Astrocyte (in vitro differentiated cells and primary cell): Measurements from ENCODE around the gene SYTL3. TPM values are rescaled to one million over a fixed set of nuclear protein-coding genes. Genes with fewer than 3 reads are reported as not detected.

ENCODE experiments used
- DNase-seq: peaks from one replicate; pipeline ENCODE4 v3.0.0-alpha.2; 2010; ENCODE audit warnings: low read depth
- FAIRE-seq: peaks from 2 replicates; lab custom pipeline; 2011; peaks lifted over from hg19 to GRCh38; lab: Jason Lieb, UNC
- H2AFZ ChIP-seq: 2 replicates; pipeline ENCODE4 v1.6.0; 2012; ENCODE audit warnings: low read depth, low read length, inconsistent platforms
- H3K27ac ChIP-seq: 2 replicates; pipeline ENCODE4 v1.5.1; 2011; ENCODE audit warnings: low read depth, low read length, inconsistent platforms
- H3K27me3 ChIP-seq: 2 replicates; pipeline ENCODE4 v1.6.0; 2011; ENCODE audit warnings: low read length, inconsistent platforms; ENCODE audit not compliant: insufficient read depth
- H3K36me3 ChIP-seq: 2 replicates; pipeline ENCODE4 v1.5.1; 2011; ENCODE audit warnings: low read length, inconsistent platforms; ENCODE audit not compliant: insufficient read depth
- H3K4me1 ChIP-seq: 2 replicates; pipeline ENCODE4 v1.5.1; 2011; ENCODE audit warnings: low read length, inconsistent platforms; ENCODE audit not compliant: insufficient read depth
- H3K4me2 ChIP-seq: 2 replicates; pipeline ENCODE4 v1.6.0; 2012; ENCODE audit warnings: low read length, inconsistent platforms
- H3K4me3 ChIP-seq: 2 replicates; pipeline ENCODE4 v1.5.1; 2011; ENCODE audit warnings: low read depth, mild to moderate bottlenecking, low read length, inconsistent platforms; ENCODE audit not compliant: insufficient read depth
- H3K79me2 ChIP-seq: 2 replicates; pipeline ENCODE4 v1.6.0; 2012; ENCODE audit warnings: mild to moderate bottlenecking, low read length, inconsistent platforms; ENCODE audit not compliant: insufficient read depth
- H3K9ac ChIP-seq: 2 replicates; pipeline ENCODE4 v1.6.0; 2012; ENCODE audit warnings: mild to moderate bottlenecking, low read length, inconsistent platforms
- H3K9me3 ChIP-seq: 2 replicates; pipeline ENCODE4 v1.5.1; 2012; ENCODE audit warnings: low read depth, mild to moderate bottlenecking, low read length, inconsistent platforms; ENCODE audit not compliant: insufficient read depth
- H4K20me1 ChIP-seq: 2 replicates; pipeline ENCODE4 v1.6.0; 2012; ENCODE audit warnings: low read length, inconsistent platforms; ENCODE audit not compliant: insufficient read depth
- H3K27ac Mint-ChIP-seq: one replicate; pipeline ENCODE4 v1.8.0; 2021; ENCODE audit warnings: mild to moderate bottlenecking, mixed read lengths; ENCODE audit not compliant: unreplicated experiment
- H3K27me3 Mint-ChIP-seq: one replicate; pipeline ENCODE4 v1.8.0; 2021; ENCODE audit warnings: low read depth, mixed read lengths; ENCODE audit not compliant: unreplicated experiment
- H3K36me3 Mint-ChIP-seq: one replicate; pipeline ENCODE4 v1.8.0; 2021; ENCODE audit warnings: low read depth, mixed read lengths; ENCODE audit not compliant: unreplicated experiment
- H3K4me1 Mint-ChIP-seq: one replicate; pipeline ENCODE4 v1.8.0; 2021; ENCODE audit warnings: low read depth, mixed read lengths; ENCODE audit not compliant: unreplicated experiment
- H3K4me3 Mint-ChIP-seq: one replicate; pipeline ENCODE4 v1.8.0; 2021; ENCODE audit warnings: mild to moderate bottlenecking, moderate library complexity, mixed read lengths; ENCODE audit not compliant: unreplicated experiment
- H3K9me3 Mint-ChIP-seq: one replicate; pipeline ENCODE4 v1.8.0; 2021; ENCODE audit warnings: mild to moderate bottlenecking, mixed read lengths; ENCODE audit not compliant: unreplicated experiment
- CTCF ChIP-seq: IDR thresholded peaks from 2 replicates; pipeline ENCODE4 v1.5.1; 2011; ENCODE audit warnings: low read depth, mild to moderate bottlenecking, inconsistent platforms, low read length, moderate library complexity; ENCODE audit not compliant: insufficient read depth
- EZH2 ChIP-seq: IDR thresholded peaks from 2 replicates; pipeline ENCODE4 v1.6.1; 2012; ENCODE audit warnings: mild to moderate bottlenecking, low read length, inconsistent platforms; ENCODE audit not compliant: insufficient read depth
- total RNA-seq: library from RNA; stranded (reverse); gene quantifications from 2 replicates; pipeline ENCODE4 v1.2.1, GENCODE V29; 2021

The SYTL3 gene
- total RNA-seq, 1 donor from 2014 or later, result 1.2 TPM

DNA sequence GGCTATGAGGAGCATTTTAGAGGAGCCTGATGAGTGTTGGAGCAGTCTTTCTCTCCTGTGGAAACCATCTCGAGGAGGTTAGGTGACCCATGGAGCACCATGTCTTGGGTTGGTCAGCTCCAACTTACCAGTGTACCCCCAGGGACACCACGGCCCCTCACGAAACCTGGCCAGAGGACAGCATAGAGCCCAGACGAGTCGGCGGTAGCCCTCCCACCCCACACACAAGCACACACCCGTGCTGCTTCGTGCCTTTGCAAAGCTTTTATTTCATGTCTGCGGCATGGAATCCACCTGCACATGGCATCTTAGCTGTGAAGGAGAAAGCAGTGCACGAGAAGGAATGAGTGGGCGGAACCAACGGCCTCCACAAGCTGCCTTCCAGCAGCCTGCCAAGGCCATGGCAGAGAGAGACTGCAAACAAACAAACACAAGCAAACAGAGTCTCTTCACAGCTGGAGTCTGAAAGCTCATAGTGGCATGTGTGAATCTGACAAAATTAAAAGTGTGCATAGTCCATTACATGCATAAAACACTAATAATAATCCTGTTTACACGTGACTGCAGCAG is 115.7 kb downstream of the SYTL3 start:
- peaks cover 33% of the 10 kb centered on the region for H3K36me3 Mint-ChIP-seq
- no peak overlapping the region for H3K27ac Mint-ChIP-seq
- Histone ChIP-seq H3K36me3 (peaks cover 49% of the 10 kb centered on the region), H2AFZ (no peak overlapping the region), H3K4me3 (no peak overlapping the region), H3K4me1 (peaks cover under 1% of the 10 kb centered on the region), H3K79me2 (no peaks in the 10 kb centered on the region), H3K9ac (no peak overlapping the region), H3K9me3 (no peaks in the 10 kb centered on the region), H3K27me3 (no peaks in the 10 kb centered on the region), H3K27ac (no peak overlapping the region), H4K20me1 (peaks cover 6% of the 10 kb centered on the region), H3K4me2 (no peak overlapping the region)
- no peak overlapping the region for H3K4me3 Mint-ChIP-seq
- no peaks in the 10 kb centered on the region for H3K27me3 Mint-ChIP-seq
- no peak for FAIRE-seq
- no peaks in the 10 kb centered on the region for H3K9me3 Mint-ChIP-seq
- TF ChIP-seq EZH2, result no peak
- H3K4me1 Mint-ChIP-seq, result peaks cover 2% of the 10 kb centered on the region
- no peak for DNase-seq

DNA sequence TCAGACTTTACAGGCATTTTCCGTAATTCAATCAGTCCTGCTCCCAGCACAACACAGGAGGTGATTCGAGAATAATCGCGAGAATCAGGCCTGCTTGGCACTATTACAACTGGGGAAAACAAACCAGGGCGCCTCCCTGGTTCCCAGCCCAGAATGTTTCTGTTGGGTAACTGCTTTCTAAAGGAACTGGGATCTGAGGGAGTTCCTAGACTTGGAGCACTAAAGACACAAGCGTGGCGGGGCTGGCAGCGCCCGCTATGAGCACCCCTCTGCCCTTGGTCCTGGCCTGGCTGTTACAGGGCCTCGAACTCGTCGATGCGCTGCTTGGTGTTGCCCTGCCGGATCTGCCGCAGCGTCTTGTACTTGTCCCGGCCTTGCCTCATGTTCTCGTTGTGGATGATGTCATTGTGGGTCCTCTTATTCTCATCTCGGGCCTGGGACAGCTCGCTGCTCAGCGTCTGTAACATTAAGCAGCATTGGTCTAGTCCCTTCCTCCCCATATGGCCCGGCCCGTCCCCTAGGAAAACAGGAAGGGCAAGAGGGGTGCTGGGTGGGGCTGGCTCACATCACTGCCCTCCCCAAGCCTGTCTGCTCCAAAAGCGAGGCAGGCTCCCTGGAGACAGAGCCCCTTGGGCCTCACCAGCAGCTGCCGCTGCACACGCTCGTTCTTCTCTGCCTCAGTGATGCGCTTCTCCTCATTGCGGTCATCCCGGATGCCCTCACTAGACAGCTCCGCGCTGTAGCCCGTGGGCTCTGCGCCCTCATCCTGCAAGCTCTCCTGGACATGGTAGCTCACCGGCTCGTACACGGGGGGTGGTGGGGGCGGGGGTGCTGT is 117.0 kb downstream of the SYTL3 start:
- FAIRE-seq (no peak), DNase-seq (no peak)
- no peak for TF ChIP-seq EZH2
- no peak for TF ChIP-seq CTCF
- Histone ChIP-seq H3K4me1 (peaks cover 10% of the 10 kb centered on the region), H3K27ac (no peak overlapping the region), H3K9ac (no peak overlapping the region), H3K36me3 (peaks cover 52% of the 10 kb centered on the region), H4K20me1 (peaks cover 18% of the 10 kb centered on the region), H3K79me2 (no peaks in the 10 kb centered on the region), H3K9me3 (no peaks in the 10 kb centered on the region), H2AFZ (no peak overlapping the region), H3K27me3 (no peaks in the 10 kb centered on the region), H3K4me2 (no peak overlapping the region), H3K4me3 (no peak overlapping the region)
- no peak overlapping the region for H3K27ac Mint-ChIP-seq
- peaks cover 37% of the 10 kb centered on the region for H3K36me3 Mint-ChIP-seq
- no peaks in the 10 kb centered on the region for H3K9me3 Mint-ChIP-seq
- no peaks in the 10 kb centered on the region for H3K27me3 Mint-ChIP-seq
- H3K4me1 Mint-ChIP-seq, result peaks cover 2% of the 10 kb centered on the region
- H3K4me3 Mint-ChIP-seq, result no peak overlapping the region

- Mint-ChIP-seq H3K27me3 (no peaks in the 10 kb centered on the region), H3K27ac (no peak overlapping the region), H3K4me3 (no peak overlapping the region), H3K4me1 (peaks cover 2% of the 10 kb centered on the region), H3K36me3 (peaks cover 42% of the 10 kb centered on the region), H3K9me3 (no peaks in the 10 kb centered on the region)
- no peak overlapping the region for H3K9ac ChIP-seq
- H3K36me3 ChIP-seq, result peaks cover 55% of the 10 kb centered on the region
- no peak overlapping the region for H3K4me3 ChIP-seq
- DNase-seq, result no peak
- no peaks in the 10 kb centered on the region for H3K9me3 ChIP-seq
- no peak overlapping the region for H3K4me2 ChIP-seq
- H2AFZ ChIP-seq, result no peak overlapping the region
- peaks cover 10% of the 10 kb centered on the region for H3K4me1 ChIP-seq
- peaks cover 18% of the 10 kb centered on the region for H4K20me1 ChIP-seq
- FAIRE-seq, result no peak
- TF ChIP-seq CTCF, result no peak
- TF ChIP-seq EZH2, result no peak
- H3K79me2 ChIP-seq, result no peaks in the 10 kb centered on the region
- H3K27ac ChIP-seq, result no peak overlapping the region
- H3K27me3 ChIP-seq, result no peaks in the 10 kb centered on the region
These were observed 117.9 kb downstream of the SYTL3 start for GRCh38 chr6:158767709-158768108.
